ENCODE results near the gene DCAF11. TPM values are rescaled to one million over a fixed set of nuclear protein-coding genes. Genes with fewer than 3 reads are reported as not detected.

DCAF11 gene
- total RNA-seq, 1 experiment from 2014 or later, result 45.5 TPM

- Histone ChIP-seq H3K4me1 (ENCODE audit: insufficient read depth, low read length, poor library complexity, severe bottlenecking) (no peaks in the 10 kb centered on the region), H3K4me3 (ENCODE audit: low read depth, low read length, poor library complexity, severe bottlenecking) (no peak overlapping the region), H3K27ac (ENCODE audit: low read depth, low read length, poor library complexity, severe bottlenecking) (no peak overlapping the region), H3K27me3 (replicated peaks; ENCODE audit: insufficient read depth, low read depth, low read length, poor library complexity) (no peaks in the 10 kb centered on the region), H3K9me3 (ENCODE audit: low read depth, low read length, poor library complexity, severe bottlenecking) (no peaks in the 10 kb centered on the region), H3K36me3 (ENCODE audit: insufficient read depth, low read length, poor library complexity, severe bottlenecking) (peaks cover 28% of the 10 kb centered on the region)
- ChIA-PET POLR2A (ENCODE audit: low non-redundant PET) (no interaction called here), CTCF (no interaction called here)
- TF ChIP-seq EZH2 (IDR thresholded peaks at IDR 0.05; ENCODE audit: borderline replicate concordance, low read depth, low read length, poor library complexity, severe bottlenecking), result no peak
- TF ChIP-seq CTCF (conservative IDR thresholded peaks at IDR 0.05; ENCODE audit: low read depth, low read length), result no peak
- no TSS peak for BruUV-seq (replicated peaks)
- intact Hi-C loops (cut with micrococcal nuclease; ENCODE audit: unreplicated experiment), result no loop called here
- DNase-seq (ENCODE audit: low spot score), result no peak
Measured at GRCh38 chr14:24122898-24123297, 8.3 kb downstream of the DCAF11 start.

- Histone ChIP-seq H3K4me3 (ENCODE audit: low read depth, low read length, poor library complexity, severe bottlenecking) (no peak overlapping the region), H3K4me1 (ENCODE audit: insufficient read depth, low read length, poor library complexity, severe bottlenecking) (no peaks in the 10 kb centered on the region), H3K9me3 (ENCODE audit: low read depth, low read length, poor library complexity, severe bottlenecking) (no peaks in the 10 kb centered on the region), H3K36me3 (ENCODE audit: insufficient read depth, low read length, poor library complexity, severe bottlenecking) (peaks cover 20% of the 10 kb centered on the region), H3K27ac (ENCODE audit: low read depth, low read length, poor library complexity, severe bottlenecking) (no peak overlapping the region), H3K27me3 (replicated peaks; ENCODE audit: insufficient read depth, low read depth, low read length, poor library complexity) (no peaks in the 10 kb centered on the region)
- CTCF ChIA-PET, result no interaction called here
- DNase-seq (ENCODE audit: low spot score), result no peak
- TF ChIP-seq CTCF (conservative IDR thresholded peaks at IDR 0.05; ENCODE audit: low read depth, low read length), result no peak
- no peak for TF ChIP-seq EZH2 (IDR thresholded peaks at IDR 0.05; ENCODE audit: borderline replicate concordance, low read depth, low read length, poor library complexity, severe bottlenecking)
- intact Hi-C loops (cut with micrococcal nuclease; ENCODE audit: unreplicated experiment), result no loop called here
- BruUV-seq (replicated peaks), result TSS peak; percentile 39
- POLR2A ChIA-PET (ENCODE audit: low non-redundant PET), result no interaction called here
Measured at GRCh38 chr14:24123424-24124417, 9.1 kb downstream of the DCAF11 start.

- POLR2A ChIA-PET (ENCODE audit: low non-redundant PET), result no interaction called here
- Histone ChIP-seq H3K9me3 (ENCODE audit: low read depth, low read length, poor library complexity, severe bottlenecking) (no peaks in the 10 kb centered on the region), H3K36me3 (ENCODE audit: insufficient read depth, low read length, poor library complexity, severe bottlenecking) (no peaks in the 10 kb centered on the region), H3K27me3 (replicated peaks; ENCODE audit: insufficient read depth, low read depth, low read length, poor library complexity) (no peaks in the 10 kb centered on the region), H3K4me3 (ENCODE audit: low read depth, low read length, poor library complexity, severe bottlenecking) (no peak overlapping the region), H3K4me1 (ENCODE audit: insufficient read depth, low read length, poor library complexity, severe bottlenecking) (no peaks in the 10 kb centered on the region), H3K27ac (ENCODE audit: low read depth, low read length, poor library complexity, severe bottlenecking) (no peak overlapping the region)
- intact Hi-C loops (cut with micrococcal nuclease; ENCODE audit: unreplicated experiment), result no loop called here
- CTCF ChIA-PET, result no interaction called here
- no TSS peak for BruUV-seq (replicated peaks)
- TF ChIP-seq EZH2 (IDR thresholded peaks at IDR 0.05; ENCODE audit: borderline replicate concordance, low read depth, low read length, poor library complexity, severe bottlenecking) (no peak), CTCF (conservative IDR thresholded peaks at IDR 0.05; ENCODE audit: low read depth, low read length) (no peak)
- no peak for DNase-seq (ENCODE audit: low spot score)
Measured at GRCh38 chr14:24126939-24127338, 12.4 kb downstream of the DCAF11 start.
